RWPE2 (cell line): ENCODE data around the gene B4GALT4.

Experiments
- ATAC-seq: fragments of 200-7000 bp; cut with Tn5 transposase; 3 replicates; pipeline ENCODE4 v1.9.1; 2021; ENCODE audit warnings: low read depth
- DNase-seq: peaks from one replicate; pipeline ENCODE4 v3.0.0-alpha.2; 2020; ENCODE audit warnings: low spot score
- H3K27ac ChIP-seq: fragments of 450-650 bp; 2 replicates; pipeline ENCODE4 v1.5.1; 2017; ENCODE audit warnings: mild to moderate bottlenecking; ENCODE audit not compliant: poor library complexity, severe bottlenecking
- H3K27me3 ChIP-seq: fragments of 250-450 bp; sonication (Bioruptor Pico); 2 replicates; pipeline ENCODE4 v1.5.1; 2021; ENCODE audit warnings: mild to moderate bottlenecking, moderate library complexity; ENCODE audit not compliant: insufficient read depth, poor library complexity, severe bottlenecking
- H3K36me3 ChIP-seq: fragments of 250-450 bp; sonication (Bioruptor Pico); 2 replicates; pipeline ENCODE4 v1.5.1; 2020; ENCODE audit warnings: low read depth, mild to moderate bottlenecking, moderate library complexity
- H3K4me1 ChIP-seq: fragments of 250-450 bp; sonication (Bioruptor Pico); 2 replicates; pipeline ENCODE4 v1.5.1; 2021; ENCODE audit warnings: mild to moderate bottlenecking, moderate library complexity; ENCODE audit not compliant: insufficient read depth, poor library complexity, severe bottlenecking
- H3K4me3 ChIP-seq: fragments of 250-450 bp; sonication (Bioruptor Pico); 2 replicates; pipeline ENCODE4 v1.5.1; 2021; ENCODE audit warnings: mild to moderate bottlenecking, moderate library complexity; ENCODE audit not compliant: severe bottlenecking
- H3K9me3 ChIP-seq: fragments of 250-450 bp; sonication (Bioruptor Pico); 2 replicates; pipeline ENCODE4 v1.5.1; 2021; ENCODE audit warnings: mild to moderate bottlenecking, moderate library complexity; ENCODE audit not compliant: severe bottlenecking
- TF ChIP-seq, protein P1 (sequence below): fragments of 450-650 bp; IDR thresholded peaks from one replicate; pipeline ENCODE4 v1.5.1; 2017; ENCODE audit warnings: mild to moderate bottlenecking, moderate library complexity; ENCODE audit not compliant: poor library complexity, severe bottlenecking

Gene B4GALT4

DNA sequence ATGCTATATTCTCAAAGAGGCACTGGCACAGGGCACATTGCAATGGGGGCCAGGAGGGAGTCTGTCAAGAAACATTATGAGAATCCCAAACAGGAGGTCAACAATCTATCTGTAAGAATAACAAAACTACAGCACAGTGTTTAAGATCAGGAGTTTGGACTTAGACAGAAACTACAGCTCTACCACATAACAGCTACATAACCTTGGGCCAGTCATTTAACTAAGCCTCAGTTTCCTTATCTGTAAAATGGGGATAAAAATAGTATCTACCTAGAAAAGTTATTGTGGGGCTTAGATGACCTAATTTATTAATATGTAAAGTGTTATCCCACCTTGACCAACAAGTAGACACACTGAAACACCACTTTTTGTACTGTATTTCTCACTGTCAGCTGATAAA lies 9.9 kb downstream of the B4GALT4 start:
- Histone ChIP-seq H3K9me3 (no peaks in the 10 kb centered on the region), H3K27me3 (no peaks in the 10 kb centered on the region), H3K4me1 (peaks cover 9% of the 10 kb centered on the region), H3K4me3 (no peak overlapping the region), H3K27ac (no peak overlapping the region), H3K36me3 (peaks cover 53% of the 10 kb centered on the region)
- ATAC-seq, result no peak
- DNase-seq, result no peak
- TF ChIP-seq, protein P1, sequence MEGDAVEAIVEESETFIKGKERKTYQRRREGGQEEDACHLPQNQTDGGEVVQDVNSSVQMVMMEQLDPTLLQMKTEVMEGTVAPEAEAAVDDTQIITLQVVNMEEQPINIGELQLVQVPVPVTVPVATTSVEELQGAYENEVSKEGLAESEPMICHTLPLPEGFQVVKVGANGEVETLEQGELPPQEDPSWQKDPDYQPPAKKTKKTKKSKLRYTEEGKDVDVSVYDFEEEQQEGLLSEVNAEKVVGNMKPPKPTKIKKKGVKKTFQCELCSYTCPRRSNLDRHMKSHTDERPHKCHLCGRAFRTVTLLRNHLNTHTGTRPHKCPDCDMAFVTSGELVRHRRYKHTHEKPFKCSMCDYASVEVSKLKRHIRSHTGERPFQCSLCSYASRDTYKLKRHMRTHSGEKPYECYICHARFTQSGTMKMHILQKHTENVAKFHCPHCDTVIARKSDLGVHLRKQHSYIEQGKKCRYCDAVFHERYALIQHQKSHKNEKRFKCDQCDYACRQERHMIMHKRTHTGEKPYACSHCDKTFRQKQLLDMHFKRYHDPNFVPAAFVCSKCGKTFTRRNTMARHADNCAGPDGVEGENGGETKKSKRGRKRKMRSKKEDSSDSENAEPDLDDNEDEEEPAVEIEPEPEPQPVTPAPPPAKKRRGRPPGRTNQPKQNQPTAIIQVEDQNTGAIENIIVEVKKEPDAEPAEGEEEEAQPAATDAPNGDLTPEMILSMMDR, result no peak

DNA sequence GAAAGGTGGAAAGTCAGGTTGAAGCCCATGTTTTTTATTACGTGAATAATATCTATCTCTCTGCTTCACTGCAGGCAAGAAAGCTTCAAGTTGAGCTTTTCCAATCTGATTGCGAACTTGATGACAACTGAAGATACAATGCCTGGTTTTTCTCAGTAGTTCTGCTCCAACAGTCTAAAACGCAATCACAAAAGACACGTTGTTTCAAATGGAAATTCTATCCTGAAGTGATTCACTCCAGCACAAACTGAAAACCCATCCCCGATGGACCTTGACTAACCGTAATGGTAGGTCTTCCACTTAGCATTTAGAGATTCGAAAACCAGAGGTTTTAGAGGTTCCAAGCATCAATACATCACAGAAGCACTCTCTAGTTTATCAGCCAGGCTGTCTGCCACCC lies 10.6 kb downstream of the B4GALT4 start:
- no peak for DNase-seq
- H3K9me3 ChIP-seq, result no peaks in the 10 kb centered on the region
- no peak overlapping the region for H3K4me3 ChIP-seq
- no peaks in the 10 kb centered on the region for H3K27me3 ChIP-seq
- H3K4me1 ChIP-seq, result peaks cover 4% of the 10 kb centered on the region
- TF ChIP-seq, protein P1, result no peak
- H3K36me3 ChIP-seq, result peaks cover 53% of the 10 kb centered on the region
- ATAC-seq, result no peak
- no peak overlapping the region for H3K27ac ChIP-seq

DNA sequence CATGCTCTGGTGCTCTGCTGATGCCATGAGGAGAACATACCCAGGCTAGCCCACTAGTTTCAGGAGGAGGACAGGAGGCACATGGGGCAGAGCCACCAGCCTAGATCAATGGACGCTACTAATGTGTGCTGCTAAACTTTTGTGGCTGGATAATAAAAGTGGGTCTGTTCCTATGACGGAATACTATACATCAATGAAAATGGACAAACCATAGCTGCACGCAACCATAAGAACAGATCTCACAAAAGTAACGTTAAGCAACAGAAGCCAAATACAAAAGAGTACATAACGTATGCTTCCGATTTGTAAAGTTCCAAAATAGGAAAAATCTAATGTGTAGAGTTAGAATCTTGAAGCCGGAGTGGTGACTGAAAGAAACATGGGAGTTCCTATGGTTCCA lies 11.5 kb downstream of the B4GALT4 start:
- TF ChIP-seq, protein P1, result no peak
- Histone ChIP-seq H3K4me3 (no peak overlapping the region), H3K9me3 (no peaks in the 10 kb centered on the region), H3K36me3 (peaks cover 53% of the 10 kb centered on the region), H3K27ac (no peak overlapping the region), H3K4me1 (no peaks in the 10 kb centered on the region), H3K27me3 (no peaks in the 10 kb centered on the region)
- ATAC-seq (no peak), DNase-seq (no peak)

DNA sequence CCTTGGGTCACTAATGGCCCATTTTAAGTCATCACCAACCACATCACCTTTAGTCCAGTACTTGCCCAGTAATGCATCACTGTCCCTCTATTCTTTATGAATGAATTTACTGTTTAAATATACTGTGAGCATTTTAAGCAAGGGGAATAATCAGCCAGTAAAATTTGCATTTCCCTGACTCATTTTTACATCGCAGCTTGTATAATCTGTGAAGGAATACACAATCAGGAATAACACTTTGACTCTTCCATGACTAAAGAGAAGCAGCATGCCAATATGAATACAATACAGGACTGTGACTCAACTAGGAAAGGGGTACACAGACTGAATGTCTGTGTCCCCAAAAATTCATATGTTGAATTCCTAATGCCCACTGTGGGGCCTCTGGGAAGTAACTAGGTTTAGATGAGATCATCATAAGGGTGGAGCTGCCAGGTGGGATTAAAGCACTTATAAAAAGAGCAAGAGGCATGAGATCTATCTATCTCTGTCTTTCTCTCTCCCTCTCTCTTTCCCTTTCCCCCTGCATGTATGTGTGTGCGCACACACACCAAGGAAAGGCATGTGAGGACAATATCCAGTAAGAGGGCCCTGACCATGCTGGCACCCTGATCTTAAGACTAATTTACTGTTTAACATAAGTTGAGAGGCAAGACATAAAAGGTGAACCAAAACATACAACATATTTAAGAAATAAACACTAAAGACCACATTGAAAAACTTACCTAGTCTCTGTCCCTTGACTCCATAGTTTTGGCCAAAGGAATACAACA lies 12.1 kb downstream of the B4GALT4 start:
- H3K9me3 ChIP-seq, result no peaks in the 10 kb centered on the region
- no peak for ATAC-seq
- TF ChIP-seq, protein P1, result no peak
- peaks cover 50% of the 10 kb centered on the region for H3K36me3 ChIP-seq
- no peak for DNase-seq
- no peak overlapping the region for H3K27ac ChIP-seq
- H3K4me3 ChIP-seq, result no peak overlapping the region
- H3K27me3 ChIP-seq, result no peaks in the 10 kb centered on the region
- no peaks in the 10 kb centered on the region for H3K4me1 ChIP-seq
